ENCODE measurements around the gene KCNQ1OT1.

KCNQ1OT1 gene

GRCh38 chr11:2587976-2588748 is 111.6 kb downstream of the KCNQ1OT1 start:
- TF ChIP-seq CTCF (IDR thresholded peaks at IDR 0.05; ENCODE audit: low read depth, low read length) = no peak

GRCh38 chr11:2587132-2587930 is 112.5 kb downstream of the KCNQ1OT1 start:
- no peak for TF ChIP-seq CTCF (IDR thresholded peaks at IDR 0.05; ENCODE audit: low read depth, low read length)
- no peak for DNase-seq (ENCODE audit: extremely low read depth, low read depth)

More at GRCh38 chr11:2587976-2588748, 111.6 kb downstream of the KCNQ1OT1 start:
- DNase-seq (ENCODE audit: extremely low read depth, low read depth) = no peak

- no peak for TF ChIP-seq CTCF (IDR thresholded peaks at IDR 0.05; ENCODE audit: low read depth, low read length)
- DNase-seq (ENCODE audit: extremely low read depth, low read depth) = no peak
These were observed 113.0 kb downstream of the KCNQ1OT1 start for GRCh38 chr11:2586793-2587131.

- no peak for DNase-seq (ENCODE audit: extremely low read depth, low read depth)
- no peak for TF ChIP-seq CTCF (IDR thresholded peaks at IDR 0.05; ENCODE audit: low read depth, low read length)
These were observed 113.6 kb downstream of the KCNQ1OT1 start for GRCh38 chr11:2586087-2586792.

- TF ChIP-seq CTCF (IDR thresholded peaks at IDR 0.05; ENCODE audit: low read depth, low read length) = no peak
- no peak for DNase-seq (ENCODE audit: extremely low read depth, low read depth)
These were observed 114.2 kb downstream of the KCNQ1OT1 start for GRCh38 chr11:2585566-2586086.

- no peak for DNase-seq (ENCODE audit: extremely low read depth, low read depth)
- TF ChIP-seq CTCF (IDR thresholded peaks at IDR 0.05; ENCODE audit: low read depth, low read length) = no peak
These were observed 114.8 kb downstream of the KCNQ1OT1 start for GRCh38 chr11:2584812-2585565.

All from AG09319 (cell line).